Body of pancreas (tissue), 4 donors: Measurements from ENCODE around the gene TMBIM6.
A peak's percentile ranks its signal among the peaks of the same experiment; 100 is the strongest.

Source experiments
- POLR2A ChIP-seq, 3 donors: fragments of 450-650 bp; IDR thresholded peaks; one replicate each; pipeline ENCODE4 v1.6.1; 2016; ENCODE audit warnings: antibody characterized with exemption in 3 of 3, mild to moderate bottlenecking in 2 of 3
- TF ChIP-seq, protein P1 (sequence below), 7 experiments: fragments of 450-650 bp in 4 of 7; fragments of 200-600 bp in 3 of 7; sonication (generic) in 3 of 7; IDR thresholded peaks; one replicate each; pipeline ENCODE4 v1.5.1; 2016 to 2019; ENCODE audit warnings: antibody characterized with exemption in 7 of 7

DNA sequence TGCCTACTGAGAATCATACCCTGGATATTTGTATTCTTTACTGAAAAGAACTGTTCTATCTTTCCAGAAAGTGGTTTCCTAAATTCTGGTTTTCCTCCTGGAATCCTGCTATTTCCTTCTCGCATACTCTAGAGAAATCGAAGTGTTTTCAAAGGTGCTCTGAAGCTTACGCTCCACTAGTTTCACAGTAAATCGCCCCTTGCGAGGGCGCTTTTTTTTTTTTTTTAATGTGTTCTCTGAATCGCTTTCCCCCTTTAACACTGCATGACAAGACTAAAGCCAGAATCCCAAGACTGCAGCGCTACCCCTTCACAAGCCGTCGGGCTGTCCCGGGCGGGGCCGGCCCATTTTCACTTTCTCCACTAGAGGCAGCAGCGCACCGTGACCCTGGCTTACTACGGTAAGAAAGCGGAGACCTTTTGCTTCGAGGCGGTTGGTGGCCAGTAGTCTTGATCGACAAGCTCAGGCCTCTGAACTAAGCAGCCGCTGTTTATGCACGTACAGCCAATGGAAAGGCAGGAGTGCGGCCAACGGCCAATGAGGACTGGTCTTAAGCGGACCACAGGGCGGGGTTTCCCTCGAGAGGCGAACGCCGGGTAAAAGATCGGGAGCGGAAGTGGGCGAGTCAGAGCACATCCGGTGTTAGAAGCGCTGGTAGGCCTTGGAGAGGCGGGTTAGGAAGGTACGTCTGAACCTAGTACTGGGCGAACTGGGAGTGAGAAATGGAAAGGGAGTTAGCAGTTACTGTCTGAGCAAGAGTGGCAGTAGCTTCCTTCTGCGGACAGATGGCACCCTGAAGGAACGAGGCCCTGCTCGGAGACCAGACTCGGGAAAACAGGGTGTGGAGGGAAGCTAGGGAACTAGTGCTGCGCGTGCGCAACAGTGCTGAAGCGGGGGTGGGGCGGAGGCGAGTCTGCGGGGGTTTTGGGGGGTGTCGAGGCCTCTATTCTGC lies at the start of gene TMBIM6:
- TF ChIP-seq, protein P1, sequence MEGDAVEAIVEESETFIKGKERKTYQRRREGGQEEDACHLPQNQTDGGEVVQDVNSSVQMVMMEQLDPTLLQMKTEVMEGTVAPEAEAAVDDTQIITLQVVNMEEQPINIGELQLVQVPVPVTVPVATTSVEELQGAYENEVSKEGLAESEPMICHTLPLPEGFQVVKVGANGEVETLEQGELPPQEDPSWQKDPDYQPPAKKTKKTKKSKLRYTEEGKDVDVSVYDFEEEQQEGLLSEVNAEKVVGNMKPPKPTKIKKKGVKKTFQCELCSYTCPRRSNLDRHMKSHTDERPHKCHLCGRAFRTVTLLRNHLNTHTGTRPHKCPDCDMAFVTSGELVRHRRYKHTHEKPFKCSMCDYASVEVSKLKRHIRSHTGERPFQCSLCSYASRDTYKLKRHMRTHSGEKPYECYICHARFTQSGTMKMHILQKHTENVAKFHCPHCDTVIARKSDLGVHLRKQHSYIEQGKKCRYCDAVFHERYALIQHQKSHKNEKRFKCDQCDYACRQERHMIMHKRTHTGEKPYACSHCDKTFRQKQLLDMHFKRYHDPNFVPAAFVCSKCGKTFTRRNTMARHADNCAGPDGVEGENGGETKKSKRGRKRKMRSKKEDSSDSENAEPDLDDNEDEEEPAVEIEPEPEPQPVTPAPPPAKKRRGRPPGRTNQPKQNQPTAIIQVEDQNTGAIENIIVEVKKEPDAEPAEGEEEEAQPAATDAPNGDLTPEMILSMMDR (IDR thresholded peaks at IDR 0.05), result peak; percentile 92 to 99 (median 98)
- peak; percentile 98 to 100 (median 100) for TF ChIP-seq POLR2A (IDR thresholded peaks at IDR 0.05)
